Activated gamma-delta T cell (primary cell): ENCODE data around the gene MRM3.
A peak's percentile ranks its signal among the peaks of the same experiment; 100 is the strongest.
"Not testable (repeated sequence)": the region's sequence is repeated elsewhere in the genome, so short reads cannot be mapped to it uniquely, and the experiment has no call there.

Source experiments
- DNase-seq: peaks from one replicate; lab custom pipeline; 2025; lab: John Stamatoyannopoulos, UW
- total RNA-seq, 2 donors: gene quantifications; one replicate each; lab custom pipeline; 2026; lab: John Stamatoyannopoulos, UW

The MRM3 gene, protein sequence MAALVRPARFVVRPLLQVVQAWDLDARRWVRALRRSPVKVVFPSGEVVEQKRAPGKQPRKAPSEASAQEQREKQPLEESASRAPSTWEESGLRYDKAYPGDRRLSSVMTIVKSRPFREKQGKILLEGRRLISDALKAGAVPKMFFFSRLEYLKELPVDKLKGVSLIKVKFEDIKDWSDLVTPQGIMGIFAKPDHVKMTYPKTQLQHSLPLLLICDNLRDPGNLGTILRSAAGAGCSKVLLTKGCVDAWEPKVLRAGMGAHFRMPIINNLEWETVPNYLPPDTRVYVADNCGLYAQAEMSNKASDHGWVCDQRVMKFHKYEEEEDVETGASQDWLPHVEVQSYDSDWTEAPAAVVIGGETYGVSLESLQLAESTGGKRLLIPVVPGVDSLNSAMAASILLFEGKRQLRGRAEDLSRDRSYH
- 21.9 to 22.3 reads per million in 2 donors for total RNA-seq

DNA sequence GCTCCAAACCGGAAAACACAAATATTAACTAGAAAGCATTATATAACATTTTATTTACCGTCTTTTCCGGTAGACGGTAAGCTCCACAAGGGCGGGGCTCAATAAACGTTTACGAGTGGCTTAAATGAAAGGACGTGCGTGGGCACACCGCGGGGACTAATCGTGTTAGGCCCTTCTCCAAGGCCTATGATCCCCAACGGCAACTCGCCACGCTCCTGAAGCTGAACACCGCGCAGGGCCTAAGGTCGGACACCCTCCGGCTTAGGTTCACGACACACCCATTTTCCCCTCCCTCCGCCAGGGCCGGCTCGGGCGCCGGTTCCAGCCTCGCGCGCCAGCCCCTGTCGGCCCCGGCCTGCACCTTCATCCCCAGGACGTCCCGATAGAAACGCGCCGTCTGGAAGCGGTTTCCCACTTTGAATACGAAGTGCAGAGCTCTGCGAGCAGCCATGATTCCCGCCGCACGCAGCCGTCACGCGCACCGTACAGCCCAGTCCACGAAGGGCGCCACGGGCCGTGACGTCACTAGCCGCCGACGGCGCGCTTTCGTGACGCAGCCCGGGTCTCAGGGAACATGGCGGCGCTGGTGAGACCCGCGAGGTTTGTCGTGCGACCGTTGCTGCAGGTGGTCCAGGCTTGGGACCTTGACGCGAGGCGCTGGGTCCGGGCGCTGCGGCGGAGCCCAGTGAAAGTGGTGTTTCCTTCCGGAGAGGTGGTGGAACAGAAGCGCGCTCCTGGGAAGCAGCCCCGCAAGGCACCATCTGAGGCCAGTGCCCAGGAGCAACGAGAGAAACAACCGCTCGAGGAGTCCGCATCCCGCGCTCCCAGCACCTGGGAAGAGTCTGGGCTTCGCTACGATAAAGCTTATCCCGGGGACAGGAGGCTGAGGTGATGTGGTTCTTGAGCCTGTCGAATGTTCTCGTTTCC is at the start of gene MRM3, which contains the start of gene GLOD4:
Gene MRM3 (plus strand): TSS at position 549 of the 927 bp plus-strand sequence. CDS start 26 bp downstream, at position 575.
Gene GLOD4 (minus strand): TSS at position 476 of the 927 bp plus-strand sequence. CDS start 25 bp downstream, at position 451.
- DNase-seq, result peak; percentile 95

DNA sequence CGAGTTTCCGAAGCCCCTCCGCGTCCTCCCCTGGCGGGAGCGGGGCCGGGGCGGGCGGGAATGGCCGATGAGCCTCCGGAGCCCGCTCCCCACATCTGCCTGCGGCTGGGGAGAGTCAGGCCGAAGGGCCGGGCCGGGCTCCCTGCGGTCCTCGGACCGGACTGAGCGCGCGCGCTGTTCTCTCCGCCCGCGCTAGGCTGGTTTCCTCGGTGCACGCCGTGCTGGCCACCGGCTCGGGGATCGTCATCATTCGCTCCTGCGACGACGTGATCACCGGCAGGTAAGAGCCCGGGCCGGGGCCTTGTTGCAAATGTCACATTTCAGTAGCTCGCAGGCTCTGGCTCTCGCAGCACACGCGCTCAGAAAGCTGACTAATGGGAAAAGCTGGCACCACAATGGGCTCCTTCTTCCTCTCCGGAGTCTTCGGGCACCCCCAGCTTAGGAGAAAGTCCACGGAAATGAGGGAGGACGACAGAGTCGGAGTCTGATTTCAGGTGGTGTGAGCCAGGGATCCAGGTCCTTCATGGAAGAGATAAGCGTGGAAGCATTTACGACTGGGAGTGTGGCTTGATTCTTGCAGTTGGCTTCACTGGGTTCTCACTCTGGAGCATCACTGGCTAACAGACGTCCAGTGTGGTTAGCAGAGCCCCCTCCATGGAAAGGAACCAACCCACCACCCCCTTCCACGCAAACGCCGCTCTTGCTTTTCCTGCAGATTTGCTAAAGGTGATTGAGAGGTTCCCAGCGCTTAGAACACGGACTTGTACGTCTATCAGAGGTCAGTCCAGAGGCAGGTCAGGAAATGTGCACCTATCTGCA is 49.0 kb upstream of the MRM3 start:
- DNase-seq, result no peak

DNA sequence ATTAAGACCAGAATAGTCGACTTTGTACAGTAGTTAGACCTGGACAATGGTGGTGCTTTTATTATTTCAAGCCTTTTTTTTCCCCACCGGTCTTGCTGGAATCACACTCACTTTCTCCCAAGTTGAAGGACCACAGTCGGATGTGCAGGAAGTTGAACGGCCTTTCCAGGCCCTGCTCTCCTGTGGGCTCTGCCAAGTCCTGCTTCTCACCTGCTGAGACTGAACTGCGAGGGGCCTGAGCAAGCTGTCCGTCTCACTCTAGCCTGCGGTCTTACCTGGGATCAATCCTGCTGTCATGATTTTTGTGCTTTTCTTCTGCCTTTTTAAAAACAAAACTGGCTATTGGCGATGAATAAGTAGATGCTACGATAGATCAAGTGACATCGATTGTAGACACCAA is 48.4 kb upstream of the MRM3 start:
- DNase-seq, result no peak

DNA sequence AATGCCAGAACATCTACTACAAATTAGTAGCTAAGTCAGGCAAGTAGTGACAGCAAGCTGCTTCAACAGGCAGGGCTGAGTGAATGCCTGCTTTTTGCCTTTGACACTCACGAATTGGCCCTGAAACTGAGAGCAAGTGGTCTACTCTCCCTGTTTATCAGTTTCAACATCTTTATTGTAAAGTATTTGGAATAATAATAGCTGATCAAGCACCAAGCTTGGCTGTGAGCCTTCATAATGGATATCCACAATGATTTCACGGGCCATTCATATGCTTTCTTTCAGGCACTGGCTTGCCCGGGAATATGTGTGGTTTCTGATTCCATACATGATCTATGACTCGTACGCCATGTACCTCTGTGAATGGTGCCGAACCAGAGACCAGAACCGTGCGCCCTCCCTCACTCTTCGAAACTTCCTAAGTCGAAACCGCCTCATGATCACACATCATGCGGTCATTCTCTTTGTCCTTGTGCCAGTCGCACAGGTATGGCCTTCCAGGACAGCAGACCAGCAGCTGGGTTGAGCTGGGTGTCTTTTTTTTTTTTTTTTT is 44.5 kb upstream of the MRM3 start:
- no peak for DNase-seq

DNA sequence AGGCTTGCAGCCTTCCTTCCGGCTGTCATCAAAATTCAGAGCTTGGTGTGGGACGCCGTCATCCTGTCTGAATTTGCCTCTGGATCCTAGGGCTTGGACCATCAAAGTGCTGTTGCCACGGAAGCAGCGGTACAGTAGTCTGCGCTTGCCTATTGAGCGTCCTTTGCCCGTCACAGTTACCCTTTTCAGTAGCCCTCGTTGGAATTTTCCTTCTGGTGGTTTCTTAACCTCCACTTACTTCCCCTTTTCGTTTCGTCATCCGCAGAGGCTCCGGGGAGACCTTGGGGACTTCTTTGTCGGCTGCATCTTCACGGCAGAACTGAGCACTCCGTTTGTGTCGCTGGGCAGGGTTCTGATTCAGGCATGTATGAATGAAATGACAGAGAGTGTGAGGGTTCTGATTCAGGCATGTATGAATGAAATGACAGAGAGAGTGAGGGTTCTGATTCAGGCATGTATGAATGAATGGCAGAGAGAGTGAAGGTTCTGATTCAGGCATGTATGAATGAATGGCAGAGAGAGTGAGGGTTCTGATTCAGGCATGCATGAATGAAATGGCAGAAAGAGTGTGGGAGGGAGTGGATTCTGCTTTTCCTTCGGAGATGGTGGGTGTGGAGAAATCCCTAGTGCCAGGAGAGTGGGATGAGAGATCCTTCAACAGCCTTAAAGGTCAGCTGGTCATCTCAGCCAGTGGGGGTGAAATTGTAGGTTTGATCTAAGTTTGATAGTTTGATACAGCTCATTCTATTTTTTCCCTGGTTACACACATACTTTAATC is 41.7 kb upstream of the MRM3 start:
- no peak for DNase-seq

DNA sequence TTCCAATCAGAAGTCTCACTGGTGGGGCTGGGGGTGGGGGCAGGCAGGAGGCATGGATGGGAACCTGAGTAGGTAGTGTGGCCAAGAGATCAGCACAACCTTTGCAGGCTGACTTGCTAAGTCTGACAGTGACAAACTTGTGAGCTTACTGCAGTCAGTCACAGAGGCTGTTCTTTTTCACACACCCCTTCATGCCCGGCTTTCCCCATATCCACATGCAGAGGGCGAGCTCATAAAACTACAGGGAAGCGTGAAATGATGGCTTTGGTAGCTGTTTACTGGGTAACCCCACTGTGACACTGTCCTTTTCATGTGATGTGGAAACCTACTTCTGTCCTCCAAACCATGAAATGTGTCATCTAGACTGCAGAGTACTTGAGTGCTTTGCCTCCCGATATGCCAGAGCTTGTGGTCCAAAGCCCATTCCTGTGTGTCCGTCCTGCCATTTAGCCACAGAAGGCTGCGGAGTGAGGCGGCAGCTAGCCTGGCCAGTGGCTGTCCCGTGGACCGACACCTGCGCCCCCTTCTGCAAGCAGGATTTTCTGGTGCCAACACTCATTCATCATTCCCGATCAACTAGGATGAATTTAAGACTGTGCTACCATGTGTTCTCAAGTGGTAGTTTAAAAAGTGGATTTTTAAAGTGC is 39.9 kb upstream of the MRM3 start:
- no peak for DNase-seq

DNA sequence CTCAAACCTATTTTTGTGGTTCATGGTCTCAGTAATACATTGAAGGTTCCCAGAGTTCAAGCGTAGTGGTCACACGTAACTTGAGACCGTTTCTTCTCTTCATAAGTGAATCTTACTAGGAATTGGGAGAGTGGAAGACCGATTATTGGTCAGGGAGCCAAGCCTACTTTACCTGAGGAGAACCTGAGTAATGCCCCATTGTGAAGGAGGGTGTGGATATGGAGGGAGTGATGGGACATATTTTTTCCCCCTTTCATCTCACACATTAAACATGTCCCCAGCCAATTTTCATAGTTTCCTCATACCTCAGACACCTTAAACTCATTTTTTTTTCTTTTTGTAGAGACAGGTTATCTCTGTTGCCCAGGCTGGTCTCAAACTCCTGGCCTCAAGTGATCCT is 39.0 kb upstream of the MRM3 start:
- DNase-seq, result no peak

DNA sequence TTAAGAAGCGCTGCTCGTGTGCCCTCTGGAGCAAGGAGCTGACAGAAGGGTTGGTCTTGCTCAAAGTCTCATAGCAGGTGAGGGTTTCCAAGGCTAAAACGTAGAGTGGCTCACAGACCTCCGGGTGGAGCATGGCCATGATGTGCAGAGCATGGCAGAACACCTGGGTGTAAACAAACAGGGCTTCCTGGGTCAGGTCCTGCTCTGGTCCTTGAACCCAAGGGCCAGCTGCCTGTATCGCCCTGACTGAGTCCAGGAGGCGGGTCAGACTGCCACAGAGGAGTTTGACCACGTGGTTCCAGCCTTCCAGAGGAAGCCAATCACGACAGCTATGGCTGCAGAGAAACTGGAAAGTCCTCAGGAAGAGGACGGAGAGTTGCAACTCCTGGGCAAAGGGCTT is 37.2 kb upstream of the MRM3 start:
- DNase-seq, result no peak

DNA sequence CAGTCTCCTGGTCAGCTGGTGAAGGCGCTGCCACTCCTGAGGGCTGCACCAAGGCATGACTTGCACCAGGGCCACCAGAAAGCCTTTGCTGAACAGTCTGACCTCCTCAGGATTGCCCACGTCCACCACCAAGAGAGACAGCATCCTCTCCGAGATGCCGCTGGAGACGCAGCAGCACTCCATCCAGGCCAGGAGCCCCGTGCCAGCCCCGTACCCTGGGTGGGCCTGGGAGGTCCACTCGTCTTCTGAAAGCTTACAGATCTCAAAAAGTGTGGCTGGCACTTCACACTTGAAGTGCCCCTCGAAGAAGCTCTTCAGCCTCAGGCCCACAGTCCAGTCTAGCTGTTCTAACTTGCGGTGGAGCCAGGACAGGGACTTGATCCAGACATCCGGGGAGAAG is 36.7 kb upstream of the MRM3 start:
- DNase-seq, result no peak

DNA sequence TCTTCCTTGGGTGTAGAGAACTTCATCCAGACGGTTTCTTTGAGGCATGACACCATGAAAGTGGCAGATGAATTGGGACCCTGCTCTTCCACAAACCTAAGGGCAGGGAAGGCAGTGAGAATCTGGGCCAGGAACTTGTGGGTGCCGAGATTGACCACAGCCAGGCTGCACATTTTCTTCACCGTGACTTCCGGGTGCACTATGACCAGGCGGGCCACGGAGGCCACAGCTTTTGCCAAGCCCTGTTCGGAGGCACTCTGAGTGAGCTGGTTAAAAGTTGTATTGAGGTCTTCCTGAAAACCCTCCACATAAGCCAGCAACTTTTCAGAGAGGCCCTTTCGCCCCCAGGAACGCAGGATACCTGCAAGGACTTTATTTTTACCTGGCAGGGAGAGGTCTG is 36.0 kb upstream of the MRM3 start:
- no peak for DNase-seq

DNA sequence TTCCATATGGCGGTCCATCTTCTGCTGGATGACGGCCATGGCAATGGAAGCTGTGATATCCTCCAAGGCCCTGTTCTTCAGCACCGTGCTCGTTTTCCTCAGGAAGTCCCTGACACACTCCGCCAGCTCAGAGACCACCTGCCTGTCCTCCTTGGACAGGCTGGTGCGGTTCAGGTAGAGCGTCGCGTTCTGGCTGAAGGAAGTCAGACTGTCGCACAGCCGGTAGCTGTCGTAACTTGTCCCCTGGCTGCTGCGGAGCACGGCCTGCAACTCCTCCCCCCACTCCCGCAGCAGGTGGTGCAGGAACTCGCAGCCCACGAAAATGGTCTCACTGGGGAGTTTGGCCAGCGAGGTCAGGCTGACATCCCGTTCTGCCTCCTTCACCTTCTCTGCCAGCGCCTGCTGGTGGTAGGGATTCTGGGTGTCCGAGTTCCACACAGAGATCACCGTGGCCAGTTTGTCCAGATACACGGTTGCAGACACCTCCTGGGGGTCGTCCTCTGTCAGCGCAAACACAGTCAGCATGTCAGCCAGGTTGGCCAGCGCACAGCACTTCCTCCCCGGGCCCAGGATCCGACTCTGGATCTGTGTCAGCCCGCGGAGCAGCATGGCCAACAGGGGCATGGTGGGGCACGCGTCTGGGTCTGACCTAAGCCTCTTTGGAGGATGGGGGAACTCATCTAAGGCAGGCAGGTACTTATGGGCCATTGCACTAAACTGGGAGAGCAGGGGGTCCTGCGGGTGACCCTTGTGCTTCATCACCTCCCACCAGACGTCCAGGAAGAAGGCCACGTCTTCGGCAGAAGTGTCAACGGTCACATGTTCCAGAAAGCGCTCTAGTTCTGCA is 35.1 kb upstream of the MRM3 start:
- DNase-seq, result no peak

DNA sequence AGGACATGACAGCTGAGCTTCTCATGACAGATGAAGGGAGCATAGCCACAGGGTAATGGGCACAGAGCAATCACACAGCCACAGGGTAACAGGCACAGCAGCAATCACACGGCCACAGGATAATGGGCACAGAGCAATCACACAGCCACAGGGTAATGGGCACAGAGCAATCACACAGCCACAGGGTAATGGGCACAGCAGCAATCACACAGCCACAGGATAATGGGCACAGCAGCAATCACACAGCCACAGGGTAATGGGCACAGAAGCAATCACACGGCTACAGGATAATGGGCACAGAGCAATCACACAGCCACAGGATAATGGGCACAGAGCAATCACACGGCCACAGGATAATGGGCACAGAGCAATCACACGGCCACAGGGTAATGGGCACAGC is 33.5 kb upstream of the MRM3 start:
- DNase-seq, result not testable (repeated sequence)

DNA sequence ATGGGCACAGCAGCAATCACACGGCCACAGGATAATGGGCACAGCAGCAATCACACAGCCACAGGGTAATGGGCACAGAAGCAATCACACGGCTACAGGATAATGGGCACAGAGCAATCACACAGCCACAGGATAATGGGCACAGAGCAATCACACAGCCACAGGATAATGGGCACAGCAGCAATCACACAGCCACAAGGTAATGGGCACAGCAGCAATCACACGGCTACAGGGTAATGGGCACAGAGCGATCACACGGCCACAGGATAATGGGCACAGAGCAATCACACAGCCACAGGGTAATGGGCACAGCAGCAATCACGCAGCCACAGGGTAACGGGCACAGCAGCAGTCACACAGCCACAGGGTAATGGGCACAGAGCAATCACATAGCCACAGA is 32.8 kb upstream of the MRM3 start:
- not testable (repeated sequence) for DNase-seq

DNA sequence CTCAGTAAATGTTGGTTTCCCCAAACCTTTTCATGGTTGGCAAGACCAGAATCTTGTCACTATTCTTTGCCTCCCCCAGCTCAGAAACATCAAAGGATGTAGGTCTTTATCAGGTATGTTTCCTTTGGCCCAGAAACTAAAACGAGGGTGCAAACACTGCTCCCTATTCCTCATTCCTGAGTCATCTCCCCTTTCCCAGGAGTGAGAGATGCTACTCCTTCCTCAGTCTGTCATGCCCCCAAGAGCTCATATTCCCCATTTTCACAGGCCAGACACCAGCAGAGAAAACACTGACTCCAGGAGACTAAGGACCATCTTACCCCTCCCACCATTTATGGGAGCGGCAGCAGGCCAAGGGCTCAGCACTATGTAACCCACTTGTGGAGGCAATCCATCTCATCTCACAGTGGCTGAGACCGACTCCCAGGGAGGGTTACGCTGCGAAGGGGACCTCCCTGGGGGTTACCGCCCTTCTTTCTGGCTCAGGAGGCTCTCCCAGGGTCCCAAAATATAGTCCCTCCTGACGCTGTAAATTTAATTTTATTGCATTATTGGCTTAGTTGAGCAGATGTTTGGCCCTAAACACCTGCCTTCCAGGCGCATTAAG is 31.6 kb upstream of the MRM3 start:
- DNase-seq, result no peak

DNA sequence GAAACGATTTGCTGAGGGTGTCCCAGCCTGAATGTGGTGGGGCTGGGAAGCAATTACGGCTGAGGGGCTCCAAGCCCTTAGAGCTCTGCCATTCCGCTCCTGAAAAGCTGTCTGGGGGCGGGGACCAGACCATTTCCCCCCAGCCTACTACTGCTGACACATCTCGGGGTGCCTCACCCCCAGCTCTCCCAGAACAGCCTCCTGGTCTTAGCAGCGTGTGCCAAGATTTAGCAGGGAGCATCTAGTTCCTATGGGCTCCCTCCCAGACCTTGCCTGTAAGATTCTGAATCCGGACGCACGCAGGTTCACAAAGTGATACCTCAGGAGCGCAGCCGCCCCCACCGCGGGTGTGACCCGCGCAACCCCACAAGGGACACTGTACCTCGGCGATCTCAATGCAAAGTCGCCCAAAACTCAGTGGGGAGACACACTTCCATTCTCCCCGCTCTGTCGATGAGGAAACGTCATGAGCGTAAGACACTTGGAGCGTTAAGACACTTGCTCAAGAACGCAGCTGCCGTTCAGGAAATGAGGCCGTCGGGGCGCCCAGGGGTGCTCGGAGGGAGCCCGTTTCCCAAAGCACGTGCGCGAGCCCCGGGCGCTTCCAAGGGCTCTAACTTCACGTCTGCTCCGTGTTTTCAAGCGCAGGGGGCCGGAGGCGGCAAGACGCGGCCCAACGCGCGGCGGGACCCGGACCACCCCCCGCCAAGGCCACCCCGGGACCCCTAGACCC is 30.7 kb upstream of the MRM3 start:
- peak; percentile 41 for DNase-seq

DNA sequence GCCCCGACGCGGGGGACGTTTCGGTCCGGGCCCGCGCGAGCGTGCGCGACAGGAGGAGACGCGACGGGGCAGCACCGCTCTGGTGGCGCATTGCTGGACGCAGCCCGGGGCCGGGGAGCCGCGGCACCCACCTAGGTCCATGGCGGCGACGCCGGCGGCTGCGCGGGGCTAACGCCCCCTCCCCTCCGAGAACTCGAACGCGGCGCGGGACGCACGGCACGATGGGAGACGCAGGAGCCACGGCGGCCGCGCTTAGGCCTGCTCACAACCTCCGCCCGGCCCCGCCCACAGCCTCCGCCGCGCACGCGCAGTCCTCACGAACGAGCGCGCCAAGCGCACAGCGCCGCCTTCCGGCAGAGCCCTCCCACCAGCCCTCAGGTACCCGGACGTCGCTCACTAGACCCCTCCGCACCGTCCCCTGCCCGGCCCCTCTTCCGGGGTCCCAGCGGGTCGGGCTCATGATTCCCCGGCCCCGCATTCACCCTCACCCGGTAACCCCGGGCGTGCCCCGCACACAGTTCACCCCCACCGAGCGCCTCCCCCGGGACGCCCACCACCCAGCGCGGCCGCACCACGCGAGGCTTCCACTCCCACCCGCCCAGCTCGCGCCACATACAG is 30.0 kb upstream of the MRM3 start, which contains the start of gene GEMIN4:
Gene GEMIN4 (minus strand): TSS at position 263 of the 618 bp plus-strand sequence. CDS start 122 bp downstream, at position 141.
- DNase-seq, result peak; percentile 95

DNA sequence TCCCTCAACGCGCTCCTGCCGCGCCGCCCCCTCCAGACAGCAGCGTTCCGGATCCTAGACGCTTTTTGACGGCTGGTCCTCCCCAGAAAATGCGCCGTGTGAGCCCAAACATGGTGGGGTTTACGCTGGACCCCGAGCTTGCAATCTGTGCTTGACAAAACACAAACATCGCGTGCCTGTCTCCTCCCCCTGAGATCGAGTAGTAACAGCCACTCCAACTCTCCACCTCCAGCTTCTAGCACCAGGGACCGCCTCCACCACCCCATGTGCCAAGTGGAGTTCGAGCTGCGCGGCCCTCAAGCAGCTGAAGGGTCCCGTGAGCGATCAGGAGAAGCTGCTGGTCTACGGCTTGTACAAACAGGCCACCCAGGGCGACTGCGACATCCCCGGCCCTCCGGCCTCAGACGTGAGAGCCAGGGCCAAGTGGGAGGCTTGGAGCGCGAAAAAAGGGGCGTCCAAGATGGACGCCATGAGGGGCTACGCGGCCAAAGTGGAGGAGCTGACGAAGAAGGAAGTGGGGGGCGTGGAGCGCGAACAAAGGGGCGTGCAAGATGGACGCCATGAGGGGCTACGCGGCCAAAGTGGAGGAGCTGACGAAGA is 29.4 kb upstream of the MRM3 start:
- no peak for DNase-seq
